Neutrophil (primary cell): ENCODE measurements around the gene TSPAN18.

Experiments
- H3K27ac ChIP-seq: fragments of 200-600 bp; sonication (generic); 2 replicates; pipeline ENCODE4 v1.5.1; 2016; ENCODE audit warnings: mild to moderate bottlenecking, moderate library complexity
- H3K27me3 ChIP-seq: fragments of 200-600 bp; sonication (generic); 2 replicates; pipeline ENCODE4 v1.6.0; 2016; ENCODE audit warnings: mild to moderate bottlenecking
- H3K36me3 ChIP-seq: fragments of 200-600 bp; sonication (generic); 2 replicates; pipeline ENCODE4 v1.5.1; 2017
- H3K4me1 ChIP-seq, 2 experiments: fragments of 200-600 bp in 1 of 2; sonication (generic) in 1 of 2; 1 replicate in 1 of 2; 2 replicates in 1 of 2; pipeline versions ENCODE4 v1.5.1 to v1.6.1; 2013 to 2016; ENCODE audit warnings: low read depth in 1 of 2, low read length in 1 of 2, mild to moderate bottlenecking in 1 of 2, moderate library complexity in 1 of 2; ENCODE audit not compliant: control insufficient read depth in 1 of 2, insufficient read depth in 1 of 2
- H3K4me3 ChIP-seq, 2 experiments: fragments of 200-600 bp in 1 of 2; sonication (generic) in 1 of 2; 1 replicate in 1 of 2; 2 replicates in 1 of 2; pipeline ENCODE4 v1.5.1; 2013 to 2016; ENCODE audit warnings: low read depth in 1 of 2, low read length in 1 of 2, mild to moderate bottlenecking in 1 of 2, moderate library complexity in 1 of 2
- H3K9me3 ChIP-seq: fragments of 200-600 bp; sonication (generic); 2 replicates; pipeline ENCODE4 v1.5.1; 2016
- TF ChIP-seq, protein P1 (sequence below): fragments of 200-600 bp; sonication (generic); IDR thresholded peaks from 2 replicates; pipeline ENCODE4 v1.5.1; 2016; ENCODE audit warnings: antibody characterized with exemption

Gene TSPAN18

DNA sequence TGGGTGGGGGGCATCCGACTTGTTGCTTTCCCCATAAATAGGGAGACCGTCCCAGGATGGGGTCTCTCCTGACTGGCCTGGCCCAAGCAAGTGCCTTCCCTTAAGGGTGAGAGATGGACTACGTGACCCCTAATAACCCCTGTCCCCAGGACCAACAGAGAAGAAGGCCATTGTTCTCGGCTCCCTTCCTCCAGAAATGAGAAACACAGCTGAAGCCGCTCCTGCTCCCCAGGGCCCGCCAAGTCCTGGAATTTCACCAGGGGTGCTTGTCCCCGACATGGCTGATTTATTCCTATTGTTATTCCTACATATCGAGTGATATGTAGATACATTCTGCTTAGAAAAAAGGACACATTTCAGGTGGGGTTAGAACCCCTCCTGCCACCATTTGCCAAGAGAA lies 123.2 kb downstream of the TSPAN18 start:
- Histone ChIP-seq H3K27ac (no peak overlapping the region), H3K4me1 (no peaks in the 10 kb centered on the region), H3K4me3 (no peak overlapping the region), H3K9me3 (no peaks in the 10 kb centered on the region), H3K27me3 (no peaks in the 10 kb centered on the region), H3K36me3 (no peaks in the 10 kb centered on the region)
- TF ChIP-seq, protein P1, sequence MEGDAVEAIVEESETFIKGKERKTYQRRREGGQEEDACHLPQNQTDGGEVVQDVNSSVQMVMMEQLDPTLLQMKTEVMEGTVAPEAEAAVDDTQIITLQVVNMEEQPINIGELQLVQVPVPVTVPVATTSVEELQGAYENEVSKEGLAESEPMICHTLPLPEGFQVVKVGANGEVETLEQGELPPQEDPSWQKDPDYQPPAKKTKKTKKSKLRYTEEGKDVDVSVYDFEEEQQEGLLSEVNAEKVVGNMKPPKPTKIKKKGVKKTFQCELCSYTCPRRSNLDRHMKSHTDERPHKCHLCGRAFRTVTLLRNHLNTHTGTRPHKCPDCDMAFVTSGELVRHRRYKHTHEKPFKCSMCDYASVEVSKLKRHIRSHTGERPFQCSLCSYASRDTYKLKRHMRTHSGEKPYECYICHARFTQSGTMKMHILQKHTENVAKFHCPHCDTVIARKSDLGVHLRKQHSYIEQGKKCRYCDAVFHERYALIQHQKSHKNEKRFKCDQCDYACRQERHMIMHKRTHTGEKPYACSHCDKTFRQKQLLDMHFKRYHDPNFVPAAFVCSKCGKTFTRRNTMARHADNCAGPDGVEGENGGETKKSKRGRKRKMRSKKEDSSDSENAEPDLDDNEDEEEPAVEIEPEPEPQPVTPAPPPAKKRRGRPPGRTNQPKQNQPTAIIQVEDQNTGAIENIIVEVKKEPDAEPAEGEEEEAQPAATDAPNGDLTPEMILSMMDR = no peak

DNA sequence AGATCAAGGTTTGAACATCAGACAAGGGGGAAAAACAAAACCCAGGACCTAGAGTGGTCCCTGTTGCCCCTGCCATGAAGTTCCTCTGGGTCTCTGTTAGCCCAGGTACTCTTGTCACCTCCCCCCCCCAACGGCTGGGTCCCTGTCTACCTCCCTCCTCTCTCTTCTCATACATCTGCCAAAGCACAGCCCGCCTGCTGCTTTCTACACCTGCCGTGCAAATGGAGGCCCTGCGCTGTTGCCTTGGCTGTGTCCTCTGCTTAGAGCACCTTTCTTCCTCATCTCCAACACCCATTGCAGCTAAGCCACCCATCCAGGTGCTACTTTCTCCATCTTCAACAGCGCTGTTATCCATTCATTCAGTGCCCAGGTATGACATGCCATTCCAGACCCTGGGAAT lies 124.7 kb downstream of the TSPAN18 start:
- TF ChIP-seq, protein P1 = no peak
- no peaks in the 10 kb centered on the region for H3K9me3 ChIP-seq
- H3K36me3 ChIP-seq = no peaks in the 10 kb centered on the region
- no peaks in the 10 kb centered on the region for H3K27me3 ChIP-seq
- H3K4me3 ChIP-seq = no peak overlapping the region
- H3K27ac ChIP-seq = no peak overlapping the region
- H3K4me1 ChIP-seq = no peaks in the 10 kb centered on the region

DNA sequence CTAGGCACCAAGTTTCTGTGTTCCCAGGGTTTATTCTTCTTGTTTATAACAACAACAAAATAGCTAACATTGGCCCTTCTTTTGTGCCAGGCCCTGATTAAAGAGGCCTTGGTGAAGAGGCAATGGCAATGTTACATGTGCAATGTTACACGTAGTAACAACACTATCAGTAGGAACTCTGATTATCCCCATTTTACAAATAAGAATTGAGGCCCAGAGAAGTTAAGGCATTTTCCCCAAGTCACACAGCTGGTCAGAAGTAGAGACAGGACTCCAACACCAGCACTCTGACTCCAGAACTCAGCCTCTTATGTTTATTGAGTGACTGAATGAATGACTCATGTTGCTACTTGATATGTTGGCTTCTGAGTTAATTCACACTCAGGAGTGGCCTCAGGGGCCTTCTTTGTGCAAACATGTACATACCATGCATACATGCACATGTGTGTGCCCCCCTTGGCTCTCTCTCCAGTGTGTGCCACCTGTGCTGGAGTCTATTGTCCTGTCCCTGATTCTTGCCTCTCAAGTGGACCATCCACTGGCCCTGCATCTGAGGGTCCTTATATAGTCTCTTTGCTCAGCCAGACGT lies 125.5 kb downstream of the TSPAN18 start:
- Histone ChIP-seq H3K36me3 (no peaks in the 10 kb centered on the region), H3K27me3 (no peaks in the 10 kb centered on the region), H3K27ac (no peak overlapping the region), H3K9me3 (no peaks in the 10 kb centered on the region), H3K4me1 (no peaks in the 10 kb centered on the region), H3K4me3 (no peak overlapping the region)
- TF ChIP-seq, protein P1 = no peak

DNA sequence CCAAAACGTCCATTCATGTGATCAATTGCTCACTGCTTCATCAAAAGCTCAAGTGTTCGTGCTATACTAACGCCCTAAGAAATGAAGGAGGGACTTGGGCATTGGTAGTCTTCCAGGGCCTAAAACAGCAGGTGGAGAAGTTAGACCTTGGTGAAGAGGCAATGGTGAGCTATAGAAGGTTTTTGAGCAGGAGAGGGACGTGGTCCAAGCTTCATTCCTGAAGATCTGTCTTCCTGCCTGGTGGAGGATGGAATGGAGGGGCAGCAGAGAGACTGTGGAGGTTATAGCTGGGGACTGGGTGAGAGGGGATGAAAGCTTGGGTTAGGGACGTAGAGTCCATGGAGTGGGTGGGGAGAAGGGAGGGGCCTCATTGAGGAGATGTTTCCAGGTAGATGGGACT lies 126.2 kb downstream of the TSPAN18 start:
- Histone ChIP-seq H3K4me3 (no peak overlapping the region), H3K27ac (no peak overlapping the region), H3K36me3 (no peaks in the 10 kb centered on the region), H3K4me1 (no peaks in the 10 kb centered on the region), H3K27me3 (no peaks in the 10 kb centered on the region), H3K9me3 (no peaks in the 10 kb centered on the region)
- TF ChIP-seq, protein P1 = no peak

DNA sequence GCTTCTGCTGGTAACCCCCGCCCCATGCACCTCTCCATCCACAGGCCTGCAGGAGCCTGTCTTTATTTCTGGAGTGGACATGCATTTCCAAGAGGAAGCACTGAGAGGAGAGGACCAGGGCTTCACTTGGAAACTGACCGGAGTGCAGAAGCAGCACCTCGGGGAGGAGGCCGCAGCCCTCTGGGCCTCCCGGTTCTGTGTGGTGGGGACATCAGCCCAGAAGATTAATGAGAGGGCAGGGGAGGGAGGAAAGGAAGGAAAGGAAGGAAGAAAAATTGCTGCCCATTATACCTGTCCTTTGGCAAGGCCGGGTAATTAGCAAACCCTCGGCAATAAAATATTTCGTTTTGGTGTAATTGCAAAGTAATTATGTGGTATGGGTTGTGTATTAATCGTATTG lies 126.9 kb downstream of the TSPAN18 start:
- Histone ChIP-seq H3K4me3 (no peak overlapping the region), H3K27me3 (peaks cover 2% of the 10 kb centered on the region), H3K27ac (no peak overlapping the region), H3K4me1 (no peaks in the 10 kb centered on the region), H3K9me3 (no peaks in the 10 kb centered on the region), H3K36me3 (no peaks in the 10 kb centered on the region)
- TF ChIP-seq, protein P1 = no peak

DNA sequence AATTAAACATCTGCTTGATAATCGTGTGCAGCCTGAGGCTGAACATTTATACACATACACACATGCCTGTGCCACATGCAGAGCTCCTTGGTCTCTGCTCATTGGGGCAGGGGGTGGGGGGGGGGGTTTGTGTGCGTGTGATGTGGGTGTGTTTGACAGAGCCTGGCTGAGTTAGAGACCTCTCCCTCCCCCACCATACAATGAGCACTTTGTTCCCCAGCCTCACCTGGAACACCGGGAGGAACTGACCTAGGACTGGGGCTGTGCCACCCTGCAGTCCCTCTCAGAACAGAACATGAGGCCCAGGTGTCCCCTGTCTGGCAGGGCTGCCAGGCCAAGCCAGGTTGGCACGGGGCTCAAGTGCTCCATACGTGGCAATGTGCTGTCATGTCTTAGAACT lies 127.3 kb downstream of the TSPAN18 start:
- TF ChIP-seq, protein P1 = no peak
- Histone ChIP-seq H3K9me3 (no peaks in the 10 kb centered on the region), H3K27ac (no peak overlapping the region), H3K36me3 (no peaks in the 10 kb centered on the region), H3K4me1 (no peaks in the 10 kb centered on the region), H3K4me3 (no peak overlapping the region), H3K27me3 (peaks cover 7% of the 10 kb centered on the region)
